T-helper 22 cell (primary cell): ENCODE data around the gene AS3MT.
"Not testable (repeated sequence)": the region's sequence is repeated elsewhere in the genome, so short reads cannot be mapped to it uniquely, and the experiment has no call there.

Experiments used
- DNase-seq: peaks from one replicate; pipeline ENCODE4 v3.0.0-alpha.2; 2020; ENCODE audit warnings: low read depth

Gene AS3MT, protein sequence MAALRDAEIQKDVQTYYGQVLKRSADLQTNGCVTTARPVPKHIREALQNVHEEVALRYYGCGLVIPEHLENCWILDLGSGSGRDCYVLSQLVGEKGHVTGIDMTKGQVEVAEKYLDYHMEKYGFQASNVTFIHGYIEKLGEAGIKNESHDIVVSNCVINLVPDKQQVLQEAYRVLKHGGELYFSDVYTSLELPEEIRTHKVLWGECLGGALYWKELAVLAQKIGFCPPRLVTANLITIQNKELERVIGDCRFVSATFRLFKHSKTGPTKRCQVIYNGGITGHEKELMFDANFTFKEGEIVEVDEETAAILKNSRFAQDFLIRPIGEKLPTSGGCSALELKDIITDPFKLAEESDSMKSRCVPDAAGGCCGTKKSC

GRCh38 chr10:102869258-102870198 is at the start of gene AS3MT:
TSS of gene AS3MT (plus strand) at chr10:102869470. CDS start at chr10:102869593, 123 bp downstream.
- DNase-seq, result no peak

DNA sequence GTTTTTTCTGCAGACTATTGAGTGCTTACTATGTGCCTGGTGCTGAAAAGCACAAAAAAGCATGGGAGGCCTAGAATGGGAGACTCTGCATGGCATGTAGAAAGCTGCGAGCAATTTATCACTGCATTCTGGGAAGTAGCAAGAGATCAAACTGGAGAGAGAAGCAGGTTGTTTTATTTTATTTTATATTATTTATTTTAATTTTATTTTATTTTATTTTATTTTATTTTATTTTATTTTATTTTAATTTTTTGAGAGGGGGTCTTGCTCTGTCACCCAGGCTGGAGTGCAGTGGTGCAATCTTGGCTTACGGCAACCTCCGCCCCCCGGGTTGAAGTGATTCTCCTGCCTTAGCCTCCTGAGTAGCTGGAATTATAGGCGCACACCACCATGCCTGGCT is 49.3 kb upstream of the AS3MT start:
- DNase-seq, result not testable (repeated sequence)

GRCh38 chr10:102822222-102822621 is 47.0 kb upstream of the AS3MT start:
- DNase-seq, result no peak

GRCh38 chr10:102824664-102825063 is 44.6 kb upstream of the AS3MT start:
- no peak for DNase-seq

- DNase-seq, result no peak
These were observed 43.0 kb upstream of the AS3MT start for GRCh38 chr10:102826148-102826796.

DNA sequence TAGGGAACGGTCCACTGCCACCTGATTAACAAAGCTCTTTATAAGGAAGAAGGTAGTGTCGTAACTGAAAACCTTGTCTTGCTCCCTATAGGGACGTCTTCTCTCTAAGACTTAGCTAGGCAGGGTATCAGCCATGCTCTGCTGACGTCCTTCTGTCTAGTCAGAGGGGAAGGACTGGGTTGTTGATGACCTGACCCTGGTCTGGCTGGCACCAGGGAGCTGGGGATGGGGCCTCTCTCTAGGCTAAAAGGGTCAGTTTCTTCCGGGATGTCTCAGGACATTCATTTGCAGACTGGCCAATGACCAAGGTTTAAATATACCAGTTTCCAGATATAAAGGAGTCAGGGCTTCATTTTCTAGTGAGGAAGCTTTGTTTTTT is 41.7 kb upstream of the AS3MT start:
- DNase-seq, result no peak

DNA sequence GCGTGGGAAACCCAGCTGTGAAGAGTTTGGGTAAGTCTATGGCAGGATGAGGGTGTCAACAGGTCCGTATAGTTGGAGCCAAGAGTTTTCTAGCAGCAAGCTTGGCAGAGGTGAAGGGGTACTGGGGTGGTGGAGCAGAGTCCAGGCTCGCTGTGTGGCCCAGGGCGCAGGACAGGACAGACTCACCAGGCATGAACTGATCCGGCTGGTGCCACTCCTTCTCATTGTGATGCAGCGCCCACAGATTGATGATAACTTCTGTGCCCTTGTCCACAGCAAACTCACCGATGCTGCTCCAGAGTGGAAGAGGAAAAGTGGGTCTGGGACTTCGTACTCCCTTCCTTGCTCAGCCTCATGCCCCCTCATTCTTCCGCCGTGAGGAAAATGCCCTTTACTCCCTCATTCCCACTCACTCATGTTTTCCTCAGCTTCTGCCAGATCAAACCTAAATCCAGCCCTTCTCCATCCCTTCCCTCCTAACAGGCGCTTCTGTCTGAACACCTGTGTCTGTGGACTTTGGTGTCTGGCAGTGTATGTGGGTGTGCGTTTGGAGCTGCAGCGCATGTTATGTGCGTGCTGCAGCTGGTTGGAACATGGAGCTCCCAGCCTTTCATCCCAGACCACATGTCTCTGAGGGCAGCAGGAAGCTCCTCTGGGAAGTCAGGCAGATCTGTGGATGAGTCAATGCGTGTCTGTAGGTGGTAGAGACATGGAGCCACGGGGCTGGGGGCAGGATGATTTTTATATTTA is 37.8 kb upstream of the AS3MT start:
- no peak for DNase-seq

DNA sequence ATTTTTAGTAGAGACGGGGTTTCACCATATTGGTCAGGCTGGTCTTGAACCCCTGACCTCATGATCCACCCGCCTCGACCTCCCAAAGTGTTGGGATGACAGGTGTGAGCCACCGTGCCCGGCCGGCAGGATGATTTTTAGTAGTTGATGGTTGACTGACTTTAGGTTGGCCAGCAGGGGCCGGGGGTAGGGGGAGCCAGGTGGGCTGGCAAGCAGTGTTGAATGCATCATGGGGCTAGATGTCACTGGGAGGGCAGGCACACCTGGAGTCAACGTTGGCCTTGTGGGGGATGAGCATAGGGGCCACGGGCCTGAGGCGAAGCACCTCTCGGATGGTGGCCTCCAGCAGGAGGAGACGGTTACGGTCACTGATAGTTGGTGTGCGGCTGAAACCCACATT is 37.0 kb upstream of the AS3MT start:
- DNase-seq, result no peak

DNA sequence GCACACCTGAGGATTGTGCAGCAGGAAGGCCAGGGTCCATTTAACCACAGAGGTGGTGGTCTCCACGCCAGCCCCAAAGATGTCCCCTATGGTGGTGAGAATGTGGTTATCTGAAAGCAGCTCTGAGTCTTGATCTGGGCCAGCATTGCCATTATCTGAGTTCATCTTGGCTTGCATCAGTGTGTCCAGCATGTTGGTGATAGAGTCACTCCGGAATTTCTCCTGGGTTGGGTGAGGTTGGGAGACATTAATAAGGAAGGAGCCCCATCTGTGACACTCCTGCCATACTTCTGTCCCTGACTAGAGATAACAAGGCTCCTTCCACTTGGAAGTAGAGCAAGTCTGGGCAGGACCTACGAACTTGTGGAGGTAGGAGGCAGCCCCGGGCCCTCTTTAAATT is 36.3 kb upstream of the AS3MT start:
- DNase-seq, result no peak

- no peak for DNase-seq
These were observed 35.1 kb upstream of the AS3MT start for GRCh38 chr10:102834143-102834542.

- DNase-seq, result peak; percentile 29
These were observed 34.2 kb upstream of the AS3MT start for GRCh38 chr10:102835007-102835482.

GRCh38 chr10:102837230-102837721 is 32.0 kb upstream of the AS3MT start, which contains the start of gene CYP17A1:
TSS of gene CYP17A1 (minus strand) at chr10:102837413. CDS start at chr10:102837361, 52 bp downstream.
- DNase-seq, result no peak

DNA sequence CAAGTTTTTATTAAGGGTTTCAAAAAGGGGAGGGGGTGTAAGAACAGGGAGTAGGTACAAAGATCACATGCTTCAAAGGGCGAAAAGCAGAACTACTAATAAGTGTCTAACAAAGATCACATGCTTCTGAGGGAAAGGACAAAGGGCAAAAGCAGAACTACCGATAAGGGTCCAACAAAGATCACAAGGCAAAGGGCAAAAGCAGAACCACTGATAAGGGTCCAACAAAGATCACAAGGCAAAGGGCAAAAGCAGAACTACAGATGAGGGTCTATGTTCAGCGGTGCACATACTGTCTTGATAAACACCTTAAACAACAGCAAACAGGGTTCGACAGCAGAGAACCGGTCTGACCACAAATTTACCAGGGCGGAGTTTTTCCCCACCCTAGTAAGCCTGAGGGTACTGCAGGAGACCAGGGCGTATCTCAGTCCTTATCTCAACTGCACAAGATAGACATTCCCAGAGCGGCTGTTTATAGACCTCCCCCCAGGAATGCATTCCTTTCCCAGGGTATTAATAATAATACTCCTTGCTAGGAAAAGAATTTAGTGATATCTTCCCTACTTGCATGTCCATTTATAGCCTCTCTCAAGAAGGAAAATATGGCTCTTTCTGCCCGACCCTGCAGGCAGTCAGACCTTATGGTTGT is 30.9 kb upstream of the AS3MT start:
- not testable (repeated sequence) for DNase-seq

DNA sequence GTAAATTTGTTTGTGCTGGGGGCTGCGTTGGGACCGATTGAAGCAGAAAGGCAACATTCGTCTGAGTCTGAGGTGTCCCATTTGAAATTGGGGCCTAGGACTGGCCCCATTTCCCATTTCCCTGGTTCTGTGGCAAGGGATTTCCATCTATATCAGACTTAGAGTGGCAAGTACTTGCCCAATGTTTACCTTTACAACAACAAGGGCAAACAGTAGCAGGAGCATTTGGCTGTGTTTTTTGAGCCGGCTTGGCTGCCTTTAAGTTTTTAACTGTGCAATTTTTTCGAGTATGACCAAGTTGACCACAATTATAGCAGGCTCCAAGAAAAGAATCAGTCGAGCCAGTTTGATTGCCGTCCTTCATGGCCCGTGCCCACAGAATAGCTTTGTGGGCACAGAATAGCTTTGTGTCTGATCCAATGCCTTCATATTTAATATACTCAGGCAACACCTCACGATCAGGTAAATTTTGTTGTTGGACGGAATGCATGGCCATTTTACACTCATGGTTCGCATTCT is 27.4 kb upstream of the AS3MT start:
- no peak for DNase-seq

- DNase-seq, result not testable (repeated sequence)
These were observed 26.1 kb upstream of the AS3MT start for GRCh38 chr10:102843139-102843538.

DNA sequence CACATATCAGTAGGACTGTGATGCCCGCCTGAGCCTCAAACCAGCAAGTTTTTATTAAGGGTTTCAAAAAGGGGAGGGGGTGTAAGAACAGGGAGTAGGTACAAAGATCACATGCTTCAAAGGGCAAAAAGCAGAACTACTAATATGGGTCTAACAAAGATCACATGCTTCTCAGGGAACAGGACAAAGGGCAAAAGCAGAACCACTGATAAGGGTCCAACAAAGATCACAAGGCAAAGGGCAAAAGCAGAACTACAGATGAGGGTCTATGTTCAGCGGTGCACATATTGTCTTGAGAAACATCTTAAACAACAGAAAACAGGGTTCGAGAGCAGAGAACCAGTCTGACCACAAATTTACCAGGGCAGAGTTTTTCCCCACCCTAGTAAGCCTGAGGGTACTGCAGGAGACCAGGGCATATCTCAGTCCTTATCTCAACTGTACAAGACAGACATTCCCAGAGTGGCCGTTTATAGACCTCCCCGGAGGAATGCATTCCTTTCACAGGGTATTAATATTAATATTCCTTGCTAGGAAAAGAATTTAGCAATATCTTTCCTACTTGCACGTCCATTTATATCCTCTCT is 25.0 kb upstream of the AS3MT start:
- DNase-seq, result not testable (repeated sequence)

DNA sequence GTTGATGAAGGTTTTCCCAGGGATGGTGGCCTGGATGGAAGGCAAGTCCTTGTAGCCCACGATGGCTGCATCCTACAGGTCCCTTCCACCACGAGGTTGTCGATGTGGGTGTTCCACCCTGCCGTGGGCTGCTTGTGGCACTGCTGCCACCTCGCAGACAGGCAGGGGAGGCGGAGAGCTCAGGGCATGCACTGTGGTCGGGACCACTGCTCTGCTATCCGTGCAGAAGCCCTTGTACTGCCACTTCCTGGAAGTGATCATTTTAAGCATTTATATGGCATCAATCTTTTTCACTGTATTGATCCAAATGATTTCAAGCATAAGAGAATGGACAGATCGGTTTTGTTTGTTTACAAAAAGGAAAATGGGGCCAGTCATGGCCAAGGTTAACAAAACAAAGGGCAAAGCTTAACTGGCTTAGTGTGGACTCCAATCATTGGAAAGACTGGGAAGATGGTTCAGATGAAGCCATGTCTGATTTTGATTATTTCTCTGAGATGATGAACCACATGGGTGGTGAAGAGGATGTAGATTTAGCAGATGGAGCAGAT is 23.8 kb upstream of the AS3MT start:
- no peak for DNase-seq

DNA sequence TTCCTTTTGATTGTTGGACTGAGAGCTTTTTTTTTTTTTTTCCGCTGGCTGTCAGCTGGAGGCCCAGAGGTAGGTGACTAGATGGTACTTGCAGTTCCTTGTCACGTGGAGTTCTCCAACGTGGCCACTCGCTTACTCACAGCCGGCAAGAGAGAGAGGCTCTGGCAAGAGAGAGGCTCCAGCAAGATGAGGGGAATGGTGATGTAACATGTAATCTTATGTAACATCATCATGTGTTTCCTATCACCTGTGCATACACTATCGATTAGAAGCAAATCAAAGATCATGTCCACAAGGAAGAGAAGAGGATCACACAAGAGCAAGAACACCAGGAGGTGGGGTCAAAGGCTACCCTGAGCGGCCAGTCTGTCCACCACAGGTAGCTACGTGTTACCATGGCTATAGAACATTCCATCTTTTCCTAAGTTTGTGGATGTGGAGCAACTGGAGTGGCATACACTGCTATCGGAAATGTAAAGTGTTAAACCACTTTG is 19.2 kb upstream of the AS3MT start:
- no peak for DNase-seq

DNA sequence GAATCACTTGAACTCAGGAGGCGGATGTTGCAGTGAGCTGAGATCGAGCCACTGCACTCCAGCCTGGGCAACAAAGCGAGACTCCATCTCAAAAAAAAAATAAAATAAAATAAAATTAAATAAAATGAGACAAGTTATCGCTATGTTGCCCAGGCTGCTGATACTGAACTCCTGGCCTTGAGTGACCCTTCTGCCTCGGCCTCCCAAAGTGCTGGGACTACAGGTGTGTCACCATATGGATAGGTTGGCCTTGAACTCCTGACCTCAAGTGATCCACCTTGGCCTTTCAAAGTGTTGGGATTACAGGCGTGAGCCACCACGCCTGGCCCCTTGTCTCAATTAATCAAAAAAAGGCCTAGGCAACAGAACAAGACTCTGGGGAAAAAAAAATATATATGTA is 16.0 kb upstream of the AS3MT start:
- DNase-seq, result not testable (repeated sequence)
